Skin of body (tissue), 2 donors: ENCODE measurements around the gene COCH. TPM values are rescaled to one million over a fixed set of nuclear protein-coding genes. Genes with fewer than 3 reads are reported as not detected.
"Not testable (repeated sequence)": the region's sequence is repeated elsewhere in the genome, so short reads cannot be mapped to it uniquely, and the experiment has no call there.

Experiments
- DNase-seq: peaks from one replicate; lab custom pipeline; 2025; lab: John Stamatoyannopoulos, UW
- total RNA-seq: library from RNA; depleted of rRNA; stranded (reverse); fragments of >200 nt; gene quantifications from one replicate; pipeline ENCODE4 v1.2.3, GENCODE V29; 2014

Gene COCH
- total RNA-seq, 1 donor from 2014 or later = 7.9 TPM

DNA sequence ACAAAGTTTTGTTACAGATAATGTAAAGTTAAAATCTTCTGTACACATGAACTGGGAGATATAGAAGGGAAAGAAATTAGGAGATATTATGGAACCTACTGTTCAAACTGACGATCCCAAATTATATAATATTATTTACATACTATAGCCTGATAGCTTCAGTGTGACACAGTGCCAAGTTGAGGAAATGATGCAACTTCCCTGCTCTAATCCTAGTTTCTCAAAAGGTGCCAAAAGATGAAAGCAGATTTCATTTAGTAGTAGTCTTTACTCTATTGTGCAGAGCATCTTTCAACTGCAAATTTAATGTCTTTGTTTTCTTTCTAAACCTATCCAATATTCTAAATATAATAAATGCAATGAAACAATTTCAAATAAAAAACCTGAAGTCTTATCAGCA is 46.9 kb downstream of the COCH start:
- no peak for DNase-seq

DNA sequence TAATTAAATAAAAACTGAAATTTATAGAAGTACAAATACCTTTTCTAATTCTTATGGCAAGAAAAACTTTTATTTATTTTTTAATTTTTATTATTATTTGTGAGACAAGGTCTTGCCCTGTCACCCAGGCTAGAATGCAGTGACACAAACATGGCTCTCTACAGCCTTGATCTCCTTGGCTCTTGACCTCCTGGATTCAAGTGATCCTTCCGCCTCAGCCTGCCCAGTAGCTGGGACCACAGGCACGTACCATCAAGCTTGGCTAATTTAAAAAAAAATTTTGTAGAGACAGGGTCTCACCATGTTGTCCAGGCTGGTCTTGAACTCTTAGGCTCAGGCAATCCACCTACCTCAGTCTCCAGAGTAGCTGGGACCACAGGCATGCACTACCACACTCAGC is 47.4 kb downstream of the COCH start:
- DNase-seq = no peak

DNA sequence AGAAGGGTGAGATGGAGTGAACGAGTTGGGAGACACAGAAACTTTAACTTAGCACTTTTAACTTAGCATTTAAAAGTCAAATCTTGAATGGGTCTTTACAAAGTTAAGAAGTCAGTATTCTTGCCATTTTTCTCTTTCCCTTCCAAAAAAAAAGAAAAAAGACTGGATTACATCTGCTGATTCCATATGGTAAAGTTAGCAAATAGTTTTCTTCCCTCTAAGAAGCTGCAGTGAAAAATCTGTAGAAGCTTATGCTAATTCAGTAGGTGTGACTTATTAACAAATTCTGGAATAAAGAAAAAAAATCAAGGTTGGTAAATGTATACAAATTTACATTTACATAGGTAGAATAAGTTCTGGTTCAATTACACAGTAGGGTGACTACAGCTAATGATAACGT is 50.9 kb downstream of the COCH start:
- no peak for DNase-seq

DNA sequence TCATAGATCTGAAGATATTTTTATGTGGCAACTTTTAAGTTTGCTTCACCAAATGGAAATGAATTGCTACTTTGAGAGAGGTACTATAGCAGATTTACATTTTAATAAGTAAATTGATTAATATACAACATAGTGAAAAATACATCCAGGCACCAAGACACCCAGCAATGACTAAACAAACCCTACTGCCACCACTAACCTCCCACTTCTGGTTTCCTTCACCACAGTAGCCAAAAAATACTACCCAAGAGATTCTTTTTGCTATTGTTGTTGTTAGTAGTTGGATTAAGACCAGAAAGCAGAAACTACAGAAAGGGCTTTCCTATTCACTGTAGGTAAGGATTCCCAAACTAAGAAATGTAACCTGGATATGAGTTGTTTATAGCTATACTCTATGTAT is 54.1 kb downstream of the COCH start:
- no peak for DNase-seq

DNA sequence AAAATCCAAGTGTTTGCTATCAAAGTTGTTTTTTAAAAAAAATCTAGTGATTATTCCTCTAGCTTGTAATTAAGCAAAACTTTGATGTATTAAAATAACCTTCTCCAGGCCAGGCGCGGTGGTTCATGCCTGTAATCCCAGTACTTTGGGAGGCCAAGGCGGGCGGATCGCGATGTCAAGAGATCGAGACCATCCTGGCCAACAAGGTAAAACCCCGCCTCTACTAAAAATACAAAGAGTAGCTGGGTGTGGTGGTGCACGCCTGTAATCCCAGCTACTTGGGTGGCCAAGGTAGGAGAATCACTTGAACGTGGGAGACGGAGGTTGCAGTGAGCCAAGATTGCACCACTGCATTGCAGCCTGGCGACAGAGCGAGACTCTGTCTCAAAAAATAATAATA is 59.6 kb downstream of the COCH start:
- not testable (repeated sequence) for DNase-seq

DNA sequence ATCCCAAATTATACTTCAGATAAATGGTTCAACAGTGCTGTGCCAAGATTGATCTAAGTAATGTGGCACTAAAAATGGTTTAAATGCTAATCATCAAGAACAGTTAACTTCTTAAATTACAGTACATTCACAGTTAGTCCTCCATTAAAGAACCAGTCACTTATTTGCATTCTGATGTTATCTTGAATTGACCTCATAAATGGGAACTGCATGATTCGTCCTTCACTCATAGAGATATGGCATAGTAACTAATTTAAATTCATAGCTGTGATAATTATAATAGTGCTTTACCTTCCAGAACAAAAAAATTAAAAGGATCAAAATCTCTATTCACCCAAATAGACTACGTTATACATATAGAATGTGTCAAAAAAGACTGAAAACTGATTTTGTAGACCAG is 61.1 kb downstream of the COCH start:
- DNase-seq = no peak

DNA sequence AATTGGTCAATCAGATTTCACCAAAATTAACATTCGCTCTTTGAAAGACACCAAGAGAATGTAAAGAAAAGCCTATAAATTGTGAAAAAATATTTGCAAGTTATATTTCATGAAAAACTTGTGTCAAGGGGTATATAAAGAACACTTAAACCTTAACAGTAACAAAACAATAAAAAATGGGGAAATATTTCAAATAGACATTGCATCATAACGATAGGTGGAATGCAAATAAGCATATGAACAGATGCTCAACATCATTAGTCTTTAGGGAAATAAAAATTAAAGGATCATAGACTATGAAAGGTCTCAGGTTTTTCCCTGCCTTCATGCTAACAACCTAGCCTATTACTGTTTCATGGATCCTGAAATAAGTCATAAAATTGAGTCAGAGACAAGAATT is 64.3 kb downstream of the COCH start:
- no peak for DNase-seq

Other genes starting within 250 kb of the COCH start
- 10.9 TPM for gene AP4S1, start 151.1 kb downstream of the COCH start, total RNA-seq
- 60.6 TPM for gene STRN3, start 151.8 kb downstream of the COCH start, total RNA-seq